ENCODE data around the gene CMTR1.
"Not testable (repeated sequence)": the region's sequence is repeated elsewhere in the genome, so short reads cannot be mapped to it uniquely, and the experiment has no call there.

Gene CMTR1

DNA sequence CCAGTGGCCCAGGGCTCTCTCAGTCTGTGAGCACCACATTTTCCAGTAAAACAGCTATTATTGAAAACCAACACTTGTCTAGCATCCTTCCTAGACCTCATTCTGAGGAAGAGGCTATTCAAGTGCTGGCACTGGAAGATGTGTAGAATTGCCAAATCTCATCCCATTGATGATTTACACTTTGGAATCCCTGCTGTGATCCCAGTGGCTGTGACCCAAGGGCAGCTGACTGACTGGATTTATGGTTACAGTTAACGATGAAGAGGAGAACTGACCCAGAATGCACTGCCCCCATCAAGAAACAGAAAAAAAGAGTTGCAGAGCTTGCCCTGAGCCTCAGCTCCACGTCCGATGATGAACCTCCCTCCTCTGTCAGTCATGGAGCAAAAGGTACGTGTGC lies 2.4 kb downstream of the CMTR1 start:
- no peak for DNase-seq

DNA sequence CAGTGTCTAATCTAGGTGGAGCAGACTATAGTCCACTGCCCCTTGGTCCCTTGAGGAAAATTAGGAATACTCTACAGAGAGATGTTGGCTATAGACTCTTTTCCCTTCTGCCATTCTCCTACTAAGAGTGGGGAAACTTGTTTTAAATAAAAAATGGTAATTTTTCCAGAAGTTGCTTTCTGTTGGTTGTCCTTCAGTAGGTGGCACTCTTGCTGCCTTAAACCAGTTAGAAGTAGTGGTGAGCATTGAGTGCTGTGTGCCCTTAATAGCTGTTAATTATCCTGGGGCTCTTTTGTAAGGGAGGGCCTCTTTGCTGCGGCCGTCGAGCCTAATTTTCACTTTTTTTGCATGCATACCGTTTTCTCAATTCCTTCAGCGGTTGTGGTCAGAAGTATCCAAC lies 2.8 kb downstream of the CMTR1 start:
- no peak for DNase-seq

DNA sequence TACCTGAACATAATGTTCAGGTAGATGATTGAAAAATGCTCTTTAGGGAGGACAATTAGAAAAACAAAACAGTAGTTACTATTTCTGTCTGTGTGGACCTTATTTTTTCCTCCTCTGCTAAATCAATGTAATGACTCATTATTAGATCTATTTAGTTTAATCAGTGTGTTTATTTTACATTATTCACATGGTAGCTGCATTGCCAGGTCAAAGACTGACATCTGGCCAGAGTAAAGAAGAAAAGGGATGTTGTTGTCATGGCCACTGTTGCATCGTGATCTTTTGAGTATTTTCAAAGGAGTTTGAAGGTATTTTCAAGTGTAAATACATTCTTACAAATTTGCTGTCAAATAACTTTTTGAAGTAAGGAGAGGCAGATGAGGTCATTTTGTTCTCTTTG lies 5.9 kb downstream of the CMTR1 start:
- no peak for DNase-seq

DNA sequence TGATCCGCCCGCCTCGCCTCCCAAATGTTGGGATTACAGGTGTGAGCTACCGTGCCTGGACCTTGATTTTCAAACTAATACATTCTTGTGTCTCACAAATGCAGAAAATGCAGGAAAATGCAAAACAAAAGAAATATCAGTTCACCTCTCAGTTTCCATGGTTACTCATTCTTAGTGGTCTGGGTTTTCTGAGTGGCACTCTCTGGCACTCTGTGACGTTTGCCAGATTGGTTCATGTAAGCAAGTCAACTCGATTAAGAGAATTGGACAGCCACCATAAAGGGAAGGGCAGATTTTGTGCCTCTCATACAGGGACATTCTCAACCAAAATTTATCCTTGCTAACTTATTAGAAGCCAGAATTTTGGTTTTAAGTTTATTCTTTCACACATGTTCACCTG lies 8.6 kb downstream of the CMTR1 start:
- DNase-seq, result no peak

DNA sequence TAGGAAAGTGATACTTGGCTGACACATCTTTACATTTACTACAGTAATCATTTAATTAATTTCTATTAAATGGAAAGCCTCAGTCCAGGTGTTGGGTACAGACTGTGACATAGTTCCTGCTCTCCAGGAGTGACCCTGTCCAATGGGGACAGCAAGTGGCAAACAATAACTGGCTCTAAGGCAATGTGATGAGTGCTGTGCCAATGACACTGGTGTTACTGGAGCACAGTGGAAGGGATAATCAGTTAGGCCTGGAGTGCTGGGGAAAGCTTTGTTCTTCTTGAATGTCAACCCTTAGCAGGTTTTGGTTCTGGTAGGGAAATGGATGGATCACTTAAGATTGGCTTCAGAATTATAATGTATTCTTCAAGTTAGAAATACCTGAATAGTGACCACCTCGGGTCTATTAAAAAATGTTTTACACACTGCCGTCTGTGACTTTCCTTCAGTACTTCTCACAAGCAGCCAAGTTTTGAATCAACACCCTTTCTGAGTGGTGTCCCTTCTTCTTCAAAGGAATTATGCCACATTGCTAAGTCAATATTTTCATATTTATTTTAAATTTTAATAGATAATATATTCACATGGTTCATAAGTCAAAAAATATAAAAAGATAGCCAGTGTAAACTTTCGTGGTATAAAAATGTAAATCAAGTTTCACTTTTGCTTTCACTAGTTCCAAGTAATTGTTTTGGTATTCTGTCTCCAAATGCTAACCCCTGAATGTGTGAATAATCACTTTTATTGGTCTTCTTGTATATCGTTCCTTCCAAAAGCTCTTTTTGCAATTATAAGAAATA lies 9.6 kb downstream of the CMTR1 start:
- no peak for DNase-seq

DNA sequence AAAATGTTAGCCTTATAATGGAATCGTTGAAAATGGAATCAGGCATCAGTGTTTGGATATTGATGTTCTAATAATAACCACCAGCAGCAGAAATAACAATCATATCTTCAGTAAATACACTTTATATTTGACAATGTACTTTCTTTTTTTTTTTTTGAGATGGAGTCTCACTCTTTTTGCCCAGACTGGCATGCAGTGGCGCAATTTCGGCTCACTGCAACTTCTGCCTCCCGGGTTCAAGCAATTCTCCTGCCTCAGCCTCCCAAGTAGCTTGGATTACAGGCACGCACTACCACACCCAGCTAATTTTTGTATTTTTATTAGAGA lies 10.2 kb downstream of the CMTR1 start:
- not testable (repeated sequence) for DNase-seq

DNA sequence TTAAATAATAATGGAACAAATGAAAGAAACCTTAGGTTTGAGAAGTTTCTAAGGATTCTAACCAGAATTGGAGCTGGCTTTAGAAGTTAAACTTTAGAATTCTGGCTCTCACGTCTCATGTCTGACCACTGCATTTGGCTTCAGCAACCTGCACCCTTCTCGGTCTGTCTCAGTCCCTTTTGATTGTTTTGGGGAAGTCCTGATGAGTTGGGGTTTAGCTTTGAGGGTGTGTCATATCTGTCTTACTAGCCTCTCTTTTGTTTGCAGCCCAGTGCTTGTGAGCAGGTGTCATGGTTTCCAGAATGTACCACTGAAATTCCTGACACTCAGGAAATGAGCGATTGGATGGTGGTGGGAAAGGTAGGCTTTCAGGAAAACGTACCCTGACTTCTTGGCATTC lies 17.0 kb downstream of the CMTR1 start:
- DNase-seq, result no peak

DNA sequence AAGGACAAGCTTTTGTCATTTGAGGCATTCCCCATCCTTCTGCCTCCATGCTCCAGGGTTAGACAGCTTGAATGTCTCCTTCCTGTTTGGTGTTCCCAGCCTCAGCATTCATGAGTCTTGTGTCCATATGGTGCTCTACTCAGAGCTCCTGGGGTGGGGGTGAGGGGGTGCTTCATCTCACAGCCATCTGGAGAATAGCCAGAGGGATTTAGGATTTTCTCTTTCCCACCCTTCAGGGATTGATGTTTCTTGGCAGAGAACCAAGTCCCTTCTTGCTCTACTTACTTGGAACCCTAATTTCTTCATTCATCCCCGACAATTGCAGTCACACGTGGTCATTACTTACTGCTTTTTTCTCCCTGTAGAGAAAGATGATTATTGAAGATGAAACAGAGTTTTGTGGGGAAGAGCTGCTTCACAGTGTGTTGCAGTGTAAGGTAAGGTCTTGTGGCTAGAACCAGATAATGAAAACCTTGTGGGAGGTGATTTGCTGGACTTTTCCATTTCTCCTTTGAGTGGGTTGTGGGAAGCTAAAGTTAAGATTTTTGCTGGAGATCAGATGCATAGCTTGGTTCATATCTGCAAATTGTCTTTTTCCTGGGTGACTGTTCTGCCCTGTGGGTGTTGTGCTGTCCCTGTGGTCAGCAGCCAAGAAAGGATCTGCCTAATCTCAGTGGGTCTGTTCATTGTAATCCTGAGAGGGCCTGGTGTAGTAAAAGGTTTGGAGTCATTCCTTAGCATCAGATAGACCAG lies 18.6 kb downstream of the CMTR1 start:
- no peak for DNase-seq

DNA sequence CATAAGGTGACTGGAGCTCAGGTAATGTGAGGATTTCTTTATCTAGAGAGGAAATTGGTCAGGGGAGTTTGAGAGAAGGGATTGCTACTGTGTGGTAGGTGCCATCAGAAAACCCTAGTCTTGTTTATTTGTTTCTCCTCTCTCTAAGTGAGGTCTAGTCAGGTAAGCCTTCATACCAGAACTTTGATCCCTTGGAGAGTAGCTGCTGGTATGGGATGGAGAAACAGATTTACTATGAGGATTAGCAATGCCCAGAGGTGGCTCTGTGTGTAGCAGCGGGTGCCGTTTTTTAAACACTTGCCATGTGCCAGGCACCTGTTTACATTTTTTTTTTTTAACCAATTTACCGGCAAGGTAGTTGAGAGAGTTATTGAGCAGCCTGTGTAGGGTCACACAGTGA lies 19.5 kb downstream of the CMTR1 start:
- no peak for DNase-seq

DNA sequence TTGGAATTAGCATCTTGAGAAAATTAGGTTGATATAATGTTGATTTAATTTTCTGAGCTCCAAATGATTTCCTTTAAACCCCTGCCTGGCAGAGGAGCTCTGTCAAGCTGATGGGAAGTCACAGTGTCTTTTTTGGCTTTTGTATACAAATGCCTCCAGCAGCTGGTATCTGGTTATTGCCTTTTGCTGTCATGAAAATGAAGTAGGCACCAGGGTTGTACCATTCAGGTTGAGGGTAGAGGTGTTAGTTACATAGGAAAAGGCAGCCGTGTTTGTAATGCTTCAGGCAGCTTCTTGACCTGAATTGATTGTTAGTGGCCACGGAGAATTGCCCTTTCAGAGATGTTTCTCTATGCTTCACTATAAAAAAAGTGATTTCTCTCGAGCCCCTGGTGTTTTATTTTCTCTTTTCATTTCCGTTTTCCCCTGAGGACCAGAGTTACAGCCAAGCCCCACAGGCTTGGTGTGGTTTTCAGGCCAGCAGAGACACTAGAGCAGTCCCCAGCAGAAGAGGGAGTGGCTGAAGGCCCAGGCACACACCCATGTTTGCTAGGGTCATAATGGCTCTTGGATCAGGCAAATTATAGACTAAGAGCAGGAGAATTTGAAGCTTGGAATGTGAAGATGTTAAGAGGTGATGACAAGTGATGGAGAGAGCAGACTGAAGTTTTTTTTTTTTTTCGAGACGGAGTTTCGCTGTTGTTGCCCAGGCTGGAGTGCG lies 21.6 kb downstream of the CMTR1 start:
- DNase-seq, result no peak

DNA sequence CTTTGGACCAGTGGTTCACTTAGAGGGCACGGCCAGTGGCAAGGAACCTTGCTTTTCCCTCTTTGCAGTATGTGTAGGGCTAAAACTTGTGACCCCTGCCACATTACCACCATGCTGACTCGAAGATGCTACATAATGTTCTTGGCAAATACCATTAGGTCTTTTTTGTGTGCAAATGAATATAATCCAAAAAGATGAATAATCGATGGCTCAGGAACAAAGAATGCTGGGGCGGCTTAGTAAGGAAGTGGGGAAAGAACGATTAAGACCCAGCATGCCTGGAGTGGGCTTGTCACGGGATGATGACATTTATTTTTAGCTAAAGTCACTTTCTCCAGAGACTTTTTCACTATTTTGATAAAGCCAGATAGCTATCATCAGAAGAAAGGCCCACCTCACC lies 23.1 kb downstream of the CMTR1 start:
- no peak for DNase-seq

DNA sequence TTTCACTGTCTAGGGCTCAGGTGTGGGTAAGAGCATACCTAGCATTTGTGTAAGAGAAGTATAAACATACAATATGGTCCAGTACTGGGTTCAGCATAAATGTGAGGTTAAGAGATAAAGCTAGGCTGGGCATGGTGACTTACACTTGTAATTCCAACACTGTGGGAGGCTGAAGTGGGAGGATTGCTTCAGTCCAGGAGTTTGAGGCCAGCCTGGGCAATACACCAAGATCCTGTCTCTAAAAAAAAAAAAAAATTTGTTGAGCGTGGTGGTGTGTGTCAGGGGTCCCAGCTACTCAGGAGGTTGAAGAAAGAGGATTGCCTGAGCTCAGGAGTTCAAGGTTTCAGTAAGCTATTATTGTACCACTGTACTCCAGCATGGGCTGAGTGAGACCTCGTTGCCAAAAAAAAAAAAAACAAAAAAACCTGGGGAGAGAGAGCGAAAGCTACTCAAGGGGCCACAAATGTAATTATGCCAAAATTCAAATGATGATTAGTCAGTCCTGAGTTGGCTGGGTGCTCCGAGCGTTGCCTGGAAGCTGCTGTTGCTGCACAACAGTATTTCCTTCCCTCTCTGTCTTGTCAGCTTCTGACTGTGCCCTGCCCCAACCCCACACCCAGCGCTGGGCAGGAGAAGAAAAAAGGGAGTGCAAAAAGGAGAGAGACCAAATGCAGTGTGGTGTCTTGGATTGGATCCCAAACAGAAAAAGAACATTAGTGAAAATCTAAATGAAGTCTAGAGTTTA lies 24.0 kb downstream of the CMTR1 start:
- no peak for DNase-seq

DNA sequence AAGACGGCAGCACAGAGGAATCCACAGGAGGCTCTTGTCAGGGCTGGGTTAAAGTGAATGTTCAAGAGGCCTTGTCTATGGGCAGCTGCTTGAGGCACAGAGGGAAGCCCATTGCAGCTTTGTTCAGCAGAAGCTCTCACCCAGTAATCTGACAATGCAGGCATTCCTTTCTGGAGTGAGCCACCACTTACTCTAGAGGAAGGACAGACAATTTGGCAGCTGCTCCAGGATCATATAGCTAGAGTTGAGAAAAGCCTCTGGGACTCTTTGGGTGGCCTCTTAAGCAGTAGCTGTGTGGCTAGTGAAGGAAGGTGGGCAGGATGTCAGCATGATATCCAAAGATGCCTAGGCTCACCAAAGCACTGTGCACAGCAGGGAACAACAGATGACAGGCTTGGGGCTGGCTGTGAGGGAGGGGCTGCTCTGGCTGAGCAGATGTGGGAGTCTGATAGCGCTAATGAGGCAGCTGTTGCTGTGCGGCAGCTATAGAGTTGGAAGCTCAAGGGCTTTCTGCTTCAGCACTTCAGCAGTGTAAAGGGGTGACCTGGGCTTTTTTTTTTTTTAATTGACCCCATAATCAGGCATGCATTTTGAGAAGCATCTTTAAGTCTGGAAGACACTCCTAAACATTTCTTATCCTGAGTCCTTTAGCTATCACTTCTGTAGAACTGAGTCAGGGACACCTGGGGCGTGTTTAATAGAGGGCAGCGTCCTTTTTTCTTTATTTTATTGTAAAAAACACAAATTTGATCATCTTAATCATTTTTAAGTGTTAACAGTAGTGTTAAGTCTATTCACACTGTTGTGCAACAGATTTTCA lies 27.2 kb downstream of the CMTR1 start:
- peak; percentile 30 for DNase-seq

DNA sequence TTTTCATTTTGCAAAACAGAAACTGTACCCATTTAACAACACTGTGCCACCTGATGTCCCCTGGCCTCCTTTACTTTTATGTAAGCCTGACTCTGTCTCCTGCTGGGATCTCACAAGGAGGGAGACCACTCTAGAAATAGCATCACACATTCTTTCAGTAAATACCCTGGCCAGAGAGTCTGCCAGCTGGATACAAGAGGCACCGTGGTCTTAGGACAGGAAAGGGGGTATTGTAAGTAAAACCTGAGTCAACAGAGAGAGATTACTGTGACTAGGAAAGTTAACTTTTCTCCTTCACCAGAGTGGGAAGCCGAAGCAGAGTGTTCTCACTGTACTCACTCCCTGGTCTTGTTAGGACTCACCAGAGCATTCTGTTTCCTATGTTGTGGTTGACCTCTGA lies 27.8 kb downstream of the CMTR1 start:
- no peak for DNase-seq

DNA sequence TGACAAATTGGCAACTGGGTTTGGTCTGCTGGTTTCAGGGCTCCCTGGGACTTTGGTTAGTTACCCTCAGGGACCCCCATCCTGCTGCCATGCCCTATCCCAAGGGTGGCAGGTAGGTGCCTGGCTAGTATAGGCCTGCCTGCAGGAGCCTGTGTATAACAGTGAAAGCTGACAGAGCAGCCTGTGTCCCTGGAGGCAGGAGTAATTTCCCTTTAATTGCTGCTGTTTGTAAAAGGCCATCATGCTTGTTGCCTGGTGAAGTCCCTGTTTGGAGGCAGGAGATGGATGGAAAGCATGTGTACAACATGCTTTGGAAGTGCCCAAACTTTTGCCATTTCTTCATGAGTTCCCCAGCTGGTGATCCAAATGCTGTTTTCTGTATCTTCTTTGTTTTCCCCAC lies 30.1 kb downstream of the CMTR1 start:
- DNase-seq, result no peak

DNA sequence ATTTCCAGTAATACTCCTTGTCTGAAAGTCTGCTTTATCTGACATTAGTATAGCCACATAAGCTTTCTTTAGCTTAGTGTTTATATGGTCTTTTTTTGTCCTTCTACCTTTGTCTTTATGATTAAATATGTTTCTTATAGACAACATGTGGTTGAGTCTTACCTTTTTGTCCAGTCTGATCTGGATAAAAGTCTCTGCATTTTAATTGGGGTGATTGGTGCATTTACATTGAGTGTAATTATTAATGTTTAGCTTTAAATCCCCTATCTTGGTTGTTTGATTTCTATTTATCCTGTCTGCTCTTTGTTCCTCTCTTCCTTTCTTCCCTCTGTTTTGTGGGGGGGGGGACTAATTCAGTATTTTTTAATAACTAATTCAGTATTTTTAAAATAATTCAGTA lies 34.7 kb downstream of the CMTR1 start:
- no peak for DNase-seq

DNA sequence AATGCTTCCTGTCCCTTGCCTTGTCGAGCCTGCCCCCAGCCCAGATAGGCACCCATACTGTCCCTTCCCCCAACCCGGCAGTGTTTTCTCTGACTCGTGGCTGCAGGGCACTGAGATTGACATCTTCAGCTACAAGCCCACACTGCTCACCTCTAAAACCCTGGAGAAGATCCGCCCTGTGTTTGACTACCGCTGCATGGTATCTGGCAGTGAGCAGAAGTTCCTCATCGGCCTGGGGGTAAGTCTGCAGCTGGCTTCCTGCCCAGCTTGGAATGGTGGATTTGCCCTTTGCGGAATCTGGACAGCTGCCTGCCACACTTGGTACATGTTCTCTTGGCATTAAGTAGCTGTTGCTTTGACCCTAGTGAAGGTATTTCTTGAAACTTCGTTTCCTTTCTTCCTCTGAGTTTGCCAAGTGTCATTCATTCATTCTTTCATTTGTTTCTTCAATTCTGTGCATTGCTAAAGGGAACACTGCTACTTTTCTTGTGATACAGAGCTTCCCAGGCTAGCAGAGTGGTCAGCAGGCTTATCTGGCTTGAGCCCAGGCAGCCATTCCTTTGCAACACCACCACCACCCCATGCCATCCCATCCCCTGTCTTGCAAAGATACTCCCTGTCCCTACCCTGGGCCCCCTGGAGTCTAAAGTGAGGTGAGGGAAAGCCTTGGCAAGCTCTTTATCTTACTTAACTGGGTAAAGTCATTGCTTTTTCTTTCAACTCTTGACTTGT lies 40.5 kb downstream of the CMTR1 start:
- no peak for DNase-seq

DNA sequence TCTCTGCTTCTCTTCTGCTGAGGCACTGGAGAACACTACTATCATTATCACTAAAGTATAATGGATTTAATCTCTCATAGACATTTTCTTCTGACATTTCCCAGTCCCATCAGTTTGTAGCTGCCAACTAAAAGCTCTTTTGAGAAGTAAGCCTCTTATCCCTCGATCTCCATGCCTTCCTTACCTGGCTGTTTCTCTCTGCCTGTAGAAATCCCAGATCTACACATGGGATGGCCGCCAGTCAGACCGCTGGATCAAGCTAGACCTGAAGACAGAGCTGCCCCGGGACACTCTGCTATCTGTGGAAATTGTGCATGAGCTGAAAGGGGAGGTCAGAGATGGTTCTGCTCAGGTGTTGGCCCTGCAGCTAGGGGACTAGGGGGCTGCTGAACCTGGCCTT lies 41.3 kb downstream of the CMTR1 start:
- no peak for DNase-seq

DNA sequence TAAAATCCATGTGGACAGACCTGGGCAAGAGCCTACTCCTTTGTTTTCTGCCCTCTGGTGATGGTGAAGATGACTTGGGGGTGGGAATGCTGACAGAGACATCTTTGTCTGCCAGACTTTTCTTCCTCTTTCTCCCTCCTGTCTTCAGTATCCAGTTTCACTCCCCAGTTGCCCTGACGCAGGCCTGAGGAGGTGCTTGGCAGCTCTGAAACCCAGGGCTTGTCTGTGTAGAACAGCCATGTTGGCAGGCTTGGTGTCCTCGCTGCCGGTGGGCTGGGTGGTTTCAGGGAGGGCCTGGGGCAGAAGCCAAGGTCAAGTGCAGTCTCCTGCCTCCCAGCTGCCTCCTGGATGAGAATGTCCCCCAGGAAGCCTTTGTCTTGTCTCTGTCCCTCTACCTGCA lies 44.2 kb downstream of the CMTR1 start:
- no peak for DNase-seq

DNA sequence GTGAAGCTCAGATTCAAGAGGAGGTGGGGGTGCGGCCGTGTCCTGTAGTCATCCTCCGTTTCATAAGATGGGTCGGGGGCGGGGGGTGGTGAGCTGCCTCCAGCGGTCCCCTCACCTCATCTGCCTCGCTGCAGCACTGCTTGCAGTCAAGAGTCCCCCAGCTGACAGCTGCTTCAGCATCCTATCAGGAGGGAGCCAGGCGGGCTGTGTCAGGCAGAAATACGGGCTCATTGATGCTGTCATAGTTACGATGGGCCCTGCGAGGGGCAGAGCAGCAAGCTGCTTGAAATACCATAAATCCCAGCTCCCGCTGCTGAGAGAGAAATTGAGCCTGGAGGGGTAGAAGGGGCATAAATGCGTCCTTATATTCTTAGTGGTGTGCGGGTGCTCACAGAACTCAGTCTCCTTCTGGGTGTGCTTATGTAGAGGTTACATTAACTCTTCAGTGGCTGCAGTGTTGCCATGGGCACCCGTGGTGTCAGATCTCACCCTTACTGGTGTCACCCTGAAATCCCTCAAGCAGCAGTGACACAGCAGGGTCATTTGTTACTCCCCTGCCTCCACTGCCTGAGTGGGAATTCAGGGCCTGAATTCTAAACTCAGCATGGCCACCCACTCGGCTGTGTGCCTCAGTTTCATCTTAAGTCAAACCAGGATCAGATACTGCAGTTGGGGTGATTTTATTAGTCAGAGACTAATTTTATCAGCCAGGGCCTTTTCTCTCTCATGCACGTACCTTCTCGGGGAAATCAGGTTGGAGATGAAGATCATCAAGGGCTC lies 44.8 kb downstream of the CMTR1 start:
- no peak for DNase-seq

DNA sequence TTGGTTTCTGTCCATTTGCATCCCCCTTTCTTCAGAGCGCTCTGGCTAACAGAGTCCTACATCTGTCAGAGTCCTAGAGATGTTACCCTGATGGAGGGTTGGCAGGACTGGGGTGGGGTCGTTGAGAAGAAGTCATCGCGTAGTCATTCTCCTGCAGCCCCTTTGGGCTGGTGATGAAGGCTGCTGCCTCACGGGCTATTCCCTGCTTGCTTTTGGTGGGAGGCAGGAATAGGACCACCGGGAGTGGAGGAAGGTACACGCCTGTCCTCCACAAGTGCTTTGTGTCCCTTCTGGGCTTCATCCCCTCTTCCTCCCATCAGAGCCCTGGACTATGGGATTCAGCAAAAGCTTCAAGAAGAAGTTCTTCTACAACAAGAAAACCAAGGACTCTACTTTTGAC lies 45.8 kb downstream of the CMTR1 start:
- no peak for DNase-seq

All from NCI-H510A (cell line).